HG02763 (cell line): ENCODE measurements around the gene XXYLT1.
A peak's percentile ranks its signal among the peaks of the same experiment; 100 is the strongest.

ENCODE experiments used
- ATAC-seq: cut with Tn5 transposase; IDR thresholded peaks from one replicate; pipeline ENCODE4 v1.9.1; 2021; ENCODE audit warnings: mild to moderate bottlenecking, moderate library complexity; ENCODE audit not compliant: unreplicated experiment

Gene XXYLT1

GRCh38 chr3:195267096-195267495 is 3.9 kb downstream of the XXYLT1 start:
- ATAC-seq, result no peak

DNA sequence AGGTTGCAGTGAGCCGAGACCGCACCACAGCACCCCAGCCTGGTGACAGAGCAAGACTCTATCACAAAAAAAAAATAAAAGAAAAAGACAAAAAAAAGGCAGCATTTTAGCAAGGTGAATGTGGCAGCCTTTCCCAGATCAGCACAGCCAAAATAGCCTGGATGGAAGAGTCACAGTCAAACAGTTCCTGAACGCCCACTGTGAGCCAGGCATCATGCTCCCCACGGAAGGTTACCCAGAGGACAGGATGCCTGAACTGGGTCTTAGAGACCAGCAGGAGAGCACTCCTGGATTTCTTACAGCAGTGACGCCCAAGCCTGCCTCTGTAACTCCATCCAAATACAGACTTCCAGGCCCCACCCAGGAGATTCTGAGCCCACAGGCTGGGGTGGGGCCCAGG is 4.5 kb downstream of the XXYLT1 start:
- no peak for ATAC-seq

DNA sequence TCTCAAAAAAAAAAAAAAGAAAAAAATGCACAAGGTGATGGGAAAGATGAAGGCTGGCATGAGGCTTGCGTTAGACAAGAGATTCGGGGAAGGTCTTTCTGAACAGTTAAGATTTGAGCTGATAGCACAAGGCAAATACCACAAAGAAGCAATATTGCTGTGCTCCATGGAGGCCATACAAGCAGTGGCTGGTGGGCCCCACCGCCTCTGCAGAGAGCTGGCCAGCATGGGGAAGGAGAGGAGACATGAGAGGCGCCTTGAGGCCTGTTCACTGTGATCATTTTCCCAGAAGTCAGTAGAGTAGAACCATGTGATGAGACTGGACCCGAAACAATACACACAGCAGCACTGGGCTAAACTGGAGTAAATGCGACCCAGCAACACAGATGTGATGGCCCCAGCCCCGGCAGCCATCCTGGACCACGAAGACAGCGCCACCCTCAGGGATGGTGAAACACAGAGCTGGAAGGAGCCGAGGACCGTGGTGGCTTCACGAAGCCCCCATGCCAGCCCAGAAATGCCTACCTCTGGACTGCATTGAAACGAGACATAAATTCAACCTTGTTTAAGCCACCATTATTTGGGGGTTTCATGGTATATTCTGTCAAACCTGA is 5.5 kb downstream of the XXYLT1 start:
- ATAC-seq, result no peak

DNA sequence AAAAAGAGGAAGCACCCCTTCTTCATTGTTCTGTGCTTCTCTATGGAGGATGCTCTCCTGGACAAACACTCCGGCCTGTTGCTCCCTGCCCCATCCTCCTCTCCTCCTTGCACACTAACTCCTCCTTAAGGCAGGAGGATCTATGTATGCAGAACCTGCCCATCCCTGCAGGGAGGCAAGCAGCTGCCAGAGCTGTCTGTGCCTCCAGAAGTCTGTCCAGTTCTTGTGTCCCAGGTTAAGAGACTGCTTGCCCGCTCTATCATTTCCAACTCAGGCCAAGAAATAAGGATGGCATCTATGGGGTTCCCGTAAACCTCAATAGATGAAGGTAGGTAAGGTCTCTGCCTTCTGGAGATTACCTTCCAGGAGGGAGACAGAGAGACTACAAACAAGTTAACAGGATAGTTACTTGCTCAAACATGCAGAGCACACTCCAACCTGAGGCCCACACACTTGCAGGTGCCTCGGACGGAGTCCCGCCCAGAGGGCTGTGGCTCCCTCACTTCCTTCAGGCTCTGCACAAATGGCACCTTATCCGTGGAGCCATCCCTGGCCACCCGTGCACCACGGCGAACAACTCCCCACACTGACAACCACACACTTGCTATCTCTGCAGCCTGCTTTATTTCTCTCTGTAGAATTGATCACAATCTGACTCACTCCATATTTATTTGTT is 6.9 kb downstream of the XXYLT1 start:
- ATAC-seq, result no peak

DNA sequence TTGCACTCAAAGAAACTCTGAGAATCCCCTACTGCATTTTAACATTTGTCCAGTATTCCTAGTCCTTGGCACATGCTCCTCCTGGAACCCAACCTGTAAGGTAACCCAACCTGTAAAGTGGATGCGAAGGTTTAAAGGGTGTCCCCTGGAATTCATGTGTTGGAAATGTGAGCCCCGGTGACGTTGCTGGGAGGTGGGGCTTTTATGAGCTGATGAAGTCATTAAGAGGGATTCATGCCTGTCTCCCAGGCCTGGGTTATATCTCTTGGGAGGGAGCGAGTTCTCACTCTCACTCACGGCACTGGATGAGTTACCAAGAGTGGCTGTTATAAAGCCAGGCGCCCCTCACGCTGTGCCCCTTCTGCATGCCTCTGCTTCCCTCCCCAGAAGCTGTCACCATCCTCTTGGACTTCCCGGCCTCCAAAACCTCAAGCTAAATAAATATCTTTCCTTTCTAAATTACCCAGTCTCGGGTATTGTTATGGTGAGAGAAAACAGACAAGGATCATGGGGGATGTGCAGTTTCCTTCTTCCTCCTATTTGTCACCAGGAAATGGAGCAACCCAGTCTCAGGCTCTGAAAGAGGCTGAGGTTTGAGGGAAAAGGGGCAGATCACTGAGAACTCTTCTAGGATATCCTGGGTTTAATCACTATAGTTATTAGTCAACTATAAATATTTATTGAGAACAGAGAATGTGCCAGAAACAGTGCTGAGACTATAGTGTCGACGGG is 7.6 kb downstream of the XXYLT1 start:
- ATAC-seq, result no peak

- ATAC-seq, result no peak
Observed at GRCh38 chr3:195261925-195262324, 9.0 kb downstream of the XXYLT1 start.

DNA sequence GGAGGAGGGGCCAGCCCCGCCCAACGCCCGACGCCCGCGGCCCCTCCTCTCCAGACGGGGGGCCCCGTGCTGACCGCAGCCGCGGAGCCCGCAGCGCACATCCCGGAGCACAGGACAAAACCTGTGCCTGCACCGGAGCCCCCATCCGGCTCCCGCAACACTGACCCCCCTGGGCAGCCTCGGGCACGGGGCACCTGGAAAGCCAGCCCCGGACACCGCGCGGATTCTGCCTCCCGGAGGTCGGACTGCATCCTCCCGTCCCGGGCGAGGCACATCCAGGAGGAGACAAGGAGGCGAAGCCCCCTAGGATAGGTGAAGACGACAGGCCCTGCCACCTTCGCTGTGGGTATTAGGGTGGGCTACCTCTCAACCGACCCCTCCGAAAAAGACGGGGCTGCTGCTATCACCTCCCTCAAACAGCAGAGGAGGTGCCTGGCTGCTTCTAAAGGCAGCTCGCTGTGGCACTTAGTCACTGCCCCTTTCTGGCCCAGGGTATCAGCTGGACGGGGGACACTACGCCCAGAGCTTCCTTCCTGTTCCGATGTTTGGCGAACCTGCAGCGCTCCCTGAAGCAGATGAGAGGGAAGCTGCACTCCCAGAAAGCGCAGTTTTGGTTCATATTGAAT is 10.6 kb downstream of the XXYLT1 start:
- ATAC-seq, result peak; percentile 1

DNA sequence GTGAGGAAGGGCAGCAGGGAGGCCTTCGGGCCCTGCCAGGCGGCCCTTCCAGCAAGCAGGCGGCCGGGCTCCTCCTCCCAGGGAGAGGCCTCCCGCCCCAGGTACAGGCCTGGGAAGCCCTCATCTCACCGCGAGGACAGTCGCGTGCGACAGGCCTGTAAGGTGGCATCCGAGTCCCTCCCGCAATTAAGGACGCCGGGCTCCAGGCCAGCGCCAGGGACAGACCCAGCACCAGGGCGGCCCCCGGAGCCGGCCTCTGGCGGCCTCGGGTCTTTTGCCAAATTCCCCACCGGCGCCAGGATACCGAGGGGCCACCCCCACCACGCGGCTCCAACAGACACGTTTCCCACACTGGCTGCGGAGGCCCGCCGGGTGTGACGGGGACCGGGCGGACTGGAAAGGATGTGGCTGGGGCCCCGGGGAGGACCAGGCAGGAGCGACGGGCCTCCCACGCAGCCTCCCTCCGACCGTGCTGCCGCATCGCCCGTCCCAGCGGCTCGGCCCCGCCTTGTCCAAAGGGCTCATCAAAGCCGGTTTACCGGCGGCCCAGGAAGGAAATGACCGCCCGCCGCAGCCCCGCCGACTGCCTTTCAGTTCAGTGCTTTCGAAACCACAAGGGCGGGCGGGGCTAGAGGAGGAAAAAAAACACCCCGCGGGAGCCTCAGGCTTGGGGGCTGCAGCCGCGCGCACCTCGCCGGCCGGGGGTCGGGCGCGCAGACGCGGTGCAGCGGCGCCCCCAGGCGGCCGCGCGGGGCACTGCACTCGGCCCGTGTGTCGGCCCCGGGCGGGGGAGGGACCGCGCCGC is 11.3 kb downstream of the XXYLT1 start:
- ATAC-seq, result peak; percentile 79

GRCh38 chr3:195259154-195259474 is 11.8 kb downstream of the XXYLT1 start:
- peak; percentile 3 for ATAC-seq

- no peak for ATAC-seq
Observed at GRCh38 chr3:195258449-195259153, 12.4 kb downstream of the XXYLT1 start.

DNA sequence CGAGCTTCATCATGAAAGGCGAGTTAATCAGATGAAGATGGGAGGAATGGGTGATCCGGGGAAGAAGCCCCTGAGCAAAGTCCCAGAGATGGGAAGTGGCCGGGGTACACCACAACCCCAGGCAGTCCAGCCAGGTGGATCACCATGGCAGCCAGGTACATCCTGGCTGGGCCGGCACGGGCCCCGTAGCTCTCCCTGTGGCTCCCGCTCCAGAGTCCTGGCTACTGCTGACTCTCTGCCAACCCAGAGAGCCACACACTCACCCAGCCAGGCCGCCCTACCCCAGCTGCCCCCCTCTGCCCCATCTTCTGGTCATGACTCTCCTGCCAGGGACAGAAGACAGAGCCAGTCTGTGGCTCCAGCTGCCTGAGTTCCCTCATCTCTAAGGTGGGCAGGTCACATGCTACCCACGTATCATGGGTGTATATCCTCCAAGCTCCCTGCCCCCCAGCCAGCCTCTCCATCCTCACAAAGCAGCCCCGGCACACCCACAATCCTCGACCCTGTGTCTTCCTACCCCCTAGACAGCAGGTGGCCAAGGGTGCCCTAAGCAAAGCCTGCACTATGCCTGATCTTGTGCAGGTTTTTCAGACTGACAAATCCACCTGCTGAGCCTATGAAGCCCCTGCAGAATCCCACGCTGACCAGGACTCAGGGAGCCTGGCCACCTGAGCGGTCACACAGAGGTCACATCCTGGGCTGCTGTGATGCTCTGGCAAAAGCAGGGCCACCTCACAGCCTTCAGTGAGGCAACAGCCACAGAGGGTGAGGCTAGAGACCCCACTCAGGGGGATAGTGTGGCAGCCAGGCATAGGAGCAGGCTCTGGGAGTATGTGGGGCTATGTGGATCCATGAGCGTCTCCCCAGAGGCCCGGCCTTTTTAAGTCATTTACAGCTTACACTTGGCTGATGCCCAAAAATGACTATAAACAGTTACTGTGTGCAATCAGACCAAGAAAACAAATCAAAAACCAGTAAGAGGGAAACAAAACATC is 13.2 kb downstream of the XXYLT1 start:
- no peak for ATAC-seq

- no peak for ATAC-seq
Observed at GRCh38 chr3:195256639-195257453, 14.1 kb downstream of the XXYLT1 start.

- ATAC-seq, result no peak
Observed at GRCh38 chr3:195255571-195256501, 15.1 kb downstream of the XXYLT1 start.

DNA sequence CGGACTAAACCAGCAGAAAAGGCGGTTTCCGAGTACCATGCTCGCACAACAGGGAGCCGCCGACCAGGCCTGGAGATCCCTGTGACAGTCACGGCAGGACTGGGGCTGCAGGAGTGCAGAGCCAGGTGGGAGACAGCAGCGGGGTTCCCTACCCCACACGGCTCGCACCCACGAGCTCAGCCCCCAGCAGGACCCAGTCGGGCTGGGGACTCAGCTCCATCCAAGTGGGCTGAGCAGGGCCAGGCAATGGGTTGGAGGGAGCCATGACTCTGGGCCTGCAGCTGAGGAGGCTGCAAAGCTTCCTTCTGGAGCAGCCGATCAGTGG is 15.8 kb downstream of the XXYLT1 start:
- ATAC-seq, result no peak

DNA sequence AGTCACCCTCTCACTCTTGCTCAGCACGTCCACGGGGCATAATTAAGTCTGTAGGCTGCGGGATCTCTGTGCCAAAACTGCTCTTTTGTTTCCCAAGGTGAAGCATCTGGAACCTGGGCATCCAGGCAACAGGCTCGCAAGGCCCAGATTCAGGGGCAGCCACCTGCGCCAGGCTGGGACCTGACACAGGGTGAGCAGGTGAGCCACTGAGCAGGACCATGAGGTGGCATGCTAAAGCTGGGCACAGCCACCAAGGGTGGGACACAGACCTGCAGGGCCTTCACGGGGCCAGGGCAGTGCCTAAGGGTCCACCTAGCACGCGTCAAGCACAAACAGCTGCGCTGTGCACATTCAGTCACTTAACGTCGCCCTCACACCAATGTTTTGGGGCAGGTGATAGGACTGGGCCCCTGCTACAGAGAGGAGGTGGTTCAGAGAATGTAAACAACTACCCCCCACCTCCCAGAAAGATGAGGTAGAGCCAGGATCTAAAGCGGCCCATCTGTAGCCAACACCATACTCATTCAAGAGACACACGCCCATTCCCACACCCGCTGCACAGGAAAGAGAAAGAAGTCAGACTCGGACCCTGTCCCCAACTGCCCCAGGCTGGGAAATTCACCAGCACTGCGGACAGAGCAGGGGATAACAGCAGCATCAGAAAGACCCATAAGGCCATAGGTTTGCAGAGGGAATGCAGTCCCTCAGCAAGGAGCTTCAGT is 16.3 kb downstream of the XXYLT1 start:
- ATAC-seq, result no peak

- ATAC-seq, result no peak
Observed at GRCh38 chr3:195253923-195254432, 17.0 kb downstream of the XXYLT1 start.
